ENCODE results near the gene RNASE13. TPM values are rescaled to one million over a fixed set of nuclear protein-coding genes. Genes with fewer than 3 reads are reported as not detected.

RNASE13 gene
- total and polyA plus RNA-seq, 2 experiments from 2014 or later = not detected

DNA sequence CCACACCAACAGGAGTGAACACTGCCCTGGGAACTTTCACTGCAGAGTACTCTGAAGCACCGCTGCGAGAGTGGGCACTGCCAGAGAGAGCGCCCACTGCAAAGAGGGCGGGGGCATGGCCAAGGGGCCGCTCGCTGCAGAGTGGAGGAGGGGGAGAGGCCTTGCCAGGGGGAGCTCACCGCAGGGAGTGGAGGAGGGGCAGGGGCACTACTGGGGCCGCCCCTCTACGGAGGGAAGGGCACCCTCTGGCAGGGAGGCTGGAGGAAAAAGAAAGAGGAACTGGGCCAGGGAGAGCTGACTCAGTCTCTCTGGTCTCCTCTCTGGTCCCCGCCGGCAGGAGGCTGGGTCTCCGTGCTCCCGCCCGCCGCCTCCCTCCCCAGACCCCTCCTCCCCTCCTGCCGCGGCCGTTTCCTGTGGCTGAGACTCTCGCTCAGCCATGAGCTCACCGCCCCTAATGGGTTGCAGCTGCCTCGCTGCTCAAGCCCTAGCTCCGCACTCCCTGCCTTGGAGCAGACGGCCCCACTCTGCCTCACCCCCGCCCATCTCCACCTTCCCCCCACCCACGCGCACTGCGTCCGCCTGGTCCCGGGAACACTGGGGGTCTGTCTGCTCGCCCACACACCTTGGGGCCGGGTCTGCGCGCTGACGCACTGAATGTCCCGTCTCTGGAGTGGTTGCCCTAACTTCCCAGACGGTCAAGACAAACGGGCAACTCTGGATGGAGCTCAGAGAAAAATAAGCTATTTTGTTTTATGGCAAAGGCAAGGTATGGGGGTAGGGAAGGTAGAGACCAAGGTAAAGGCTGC is 36.8 kb upstream of the RNASE13 start:
- Histone ChIP-seq H3K9ac (peak overlapping the region; percentile 96), H4K20me1 (ENCODE audit: insufficient read depth) (no peaks in the 10 kb centered on the region), H3K27ac (peak overlapping the region; percentile 100), H3K9me3 (ENCODE audit: low read depth) (no peaks in the 10 kb centered on the region), H3K27me3 (replicated peaks; ENCODE audit: insufficient read depth) (no peaks in the 10 kb centered on the region), H3K4me1 (ENCODE audit: insufficient read depth) (peaks cover 26% of the 10 kb centered on the region), H3K4me3 (peak overlapping the region; percentile 87), H3K79me2 (ENCODE audit: insufficient read depth) (peaks cover 39% of the 10 kb centered on the region), H3K36me3 (ENCODE audit: low read depth) (peaks cover 8% of the 10 kb centered on the region; the same call in 1 of the 2 replicates), H2AFZ (peak overlapping the region; percentile 76), H3K9me2 (ENCODE audit: insufficient read depth) (no peaks in the 10 kb centered on the region), H3F3A (ENCODE audit: insufficient read depth) (peaks cover 28% of the 10 kb centered on the region), H3K4me2 (ENCODE audit: unreplicated experiment) (peak overlapping the region; percentile 99)
- in situ Hi-C loops (cut with MboI) = no loop called here
- no peak for TF ChIP-seq EZH2 (IDR thresholded peaks at IDR 0.05; ENCODE audit: insufficient read depth, poor library complexity, severe bottlenecking)
- no peak for TF ChIP-seq EZH2phosphoT487 (IDR thresholded peaks at IDR 0.05; ENCODE audit: insufficient read depth, low read depth)
- WGBS, 2 experiments (ENCODE audit: low coverage in 1 of 2, low lambda C conversion rate in 2 of 2, missing lambda C conversion rate in 2 of 2) = 0 to 3% methylated on average over 19 to 37 of the region's 37 CpGs
- DNase-seq = peak; percentile 97

DNA sequence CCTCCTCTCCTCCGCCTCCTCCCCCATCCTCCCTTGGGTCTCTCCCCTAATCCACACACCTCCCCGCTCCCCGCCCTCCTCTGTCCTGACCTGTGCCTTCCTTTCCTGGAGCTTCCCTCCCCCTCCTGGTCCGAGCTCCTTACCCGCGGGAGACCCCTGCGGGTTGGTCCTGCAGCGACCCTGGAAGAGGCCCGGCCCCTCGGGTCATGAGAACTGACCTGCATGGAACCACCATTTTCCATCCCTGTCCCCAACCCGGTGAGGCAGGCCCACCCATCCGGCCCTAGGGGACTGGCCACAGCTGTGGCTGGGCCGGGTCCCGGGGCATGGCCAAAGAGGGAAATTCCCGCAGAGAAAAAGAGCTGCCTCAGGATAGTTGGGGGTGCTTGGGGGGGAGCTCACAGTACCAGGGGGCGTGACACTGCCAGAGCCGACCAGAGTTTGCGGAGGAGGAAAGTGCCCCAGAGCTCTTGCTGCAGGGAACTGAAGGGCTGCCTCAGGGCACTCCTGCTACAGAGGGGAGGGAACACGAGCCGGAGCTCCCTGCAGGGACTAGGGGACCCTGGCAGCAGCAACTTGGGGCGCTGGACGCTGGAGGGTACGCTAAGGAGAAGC is 36.1 kb upstream of the RNASE13 start:
- H3K9me2 ChIP-seq (ENCODE audit: insufficient read depth) = no peaks in the 10 kb centered on the region
- peak overlapping the region; percentile 96 for H3K9ac ChIP-seq
- peak overlapping the region; percentile 99 for H3K4me2 ChIP-seq (ENCODE audit: unreplicated experiment)
- peak; percentile 77 for DNase-seq
- TF ChIP-seq EZH2phosphoT487 (IDR thresholded peaks at IDR 0.05; ENCODE audit: insufficient read depth, low read depth) = no peak
- TF ChIP-seq EZH2 (IDR thresholded peaks at IDR 0.05; ENCODE audit: insufficient read depth, poor library complexity, severe bottlenecking) = no peak
- 0 to 1% methylated on average over 20 to 23 of the region's 23 CpGs for WGBS, 2 experiments (ENCODE audit: low coverage in 1 of 2, low lambda C conversion rate in 2 of 2, missing lambda C conversion rate in 2 of 2)
- H3K27me3 ChIP-seq (replicated peaks; ENCODE audit: insufficient read depth) = no peaks in the 10 kb centered on the region
- H3K27ac ChIP-seq = peak overlapping the region; percentile 100
- no peaks in the 10 kb centered on the region for H4K20me1 ChIP-seq (ENCODE audit: insufficient read depth)
- H3K9me3 ChIP-seq (ENCODE audit: low read depth) = no peaks in the 10 kb centered on the region
- peaks cover 1% of the 10 kb centered on the region; the same call in 1 of the 2 replicates for H3K36me3 ChIP-seq (ENCODE audit: low read depth)
- peaks cover 26% of the 10 kb centered on the region for H3K4me1 ChIP-seq (ENCODE audit: insufficient read depth)
- peak overlapping the region; percentile 87 for H3K4me3 ChIP-seq
- in situ Hi-C loops (cut with MboI) = no loop called here
- H2AFZ ChIP-seq = peak overlapping the region; percentile 76
- H3K79me2 ChIP-seq (ENCODE audit: insufficient read depth) = peaks cover 32% of the 10 kb centered on the region
- peaks cover 28% of the 10 kb centered on the region for H3F3A ChIP-seq (ENCODE audit: insufficient read depth)

DNA sequence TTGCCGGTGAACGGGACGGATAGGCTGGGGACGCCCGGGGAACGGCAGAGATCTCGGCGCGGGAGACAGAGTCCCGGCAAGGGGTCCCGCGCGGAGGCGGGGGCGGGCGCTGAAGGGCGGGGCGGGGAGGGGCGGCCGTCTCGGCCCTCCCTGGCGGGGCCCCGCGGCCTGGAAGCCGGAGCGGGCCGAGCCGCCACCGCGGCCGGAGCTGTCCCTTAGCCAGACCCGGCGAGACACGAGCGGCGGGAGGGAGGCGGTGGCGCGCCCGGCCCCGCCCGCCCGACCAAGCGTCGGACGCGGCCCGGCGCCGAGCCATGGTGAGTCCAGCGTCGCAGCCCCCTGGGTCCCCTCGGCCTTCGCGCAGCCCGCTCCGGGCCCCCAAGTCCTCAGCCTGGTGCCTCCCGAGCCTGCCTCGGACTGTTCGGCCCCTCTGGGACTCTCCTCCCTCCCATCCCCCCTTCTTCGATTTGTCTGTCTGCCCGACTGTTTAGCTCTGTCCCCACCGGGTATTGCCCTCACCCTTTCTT is 35.5 kb upstream of the RNASE13 start, which contains the start of gene ARHGEF40:
Gene ARHGEF40 (plus strand): TSS at position 222 of the 527 bp plus-strand sequence. CDS start 93 bp downstream, at position 315.
- 1% methylated on average over 11 to 52 of the region's 63 CpGs for WGBS, 2 experiments (ENCODE audit: low coverage in 1 of 2, low lambda C conversion rate in 2 of 2, missing lambda C conversion rate in 2 of 2)

DNA sequence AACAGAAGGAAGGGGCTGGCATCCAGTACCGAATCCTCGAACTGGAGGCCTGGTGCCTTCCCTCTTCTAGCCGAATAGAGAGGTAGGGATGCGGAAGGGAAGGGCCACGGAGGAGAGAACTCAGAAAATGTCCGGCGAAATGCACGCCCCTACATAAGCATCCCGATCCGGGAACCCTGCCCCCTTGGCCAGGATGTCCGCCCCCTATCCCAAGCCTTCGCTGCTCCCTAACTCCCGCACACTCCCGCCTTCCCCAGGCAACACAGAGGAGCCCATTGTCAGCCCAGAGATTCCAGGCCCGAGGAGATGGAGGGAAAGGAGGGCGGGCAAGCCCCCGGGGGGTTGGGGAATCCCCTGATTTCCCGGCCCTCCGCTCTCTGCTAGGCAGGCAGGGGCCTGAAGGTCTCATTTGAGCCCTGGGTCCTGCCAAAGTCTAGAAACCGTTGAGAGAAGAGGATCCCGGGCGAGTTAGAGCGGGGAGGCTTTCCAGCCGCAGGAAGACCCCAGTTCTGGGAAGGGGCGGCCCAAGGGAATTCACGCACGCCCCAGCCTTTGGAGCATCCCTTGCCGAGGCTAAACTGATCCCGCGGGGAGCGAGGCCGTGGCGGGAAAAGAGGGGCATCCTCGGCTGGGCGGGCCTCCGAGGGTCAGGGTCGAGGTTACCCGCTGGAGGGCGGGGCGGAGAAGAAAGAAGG is 34.9 kb upstream of the RNASE13 start:
- TF ChIP-seq EZH2phosphoT487 (IDR thresholded peaks at IDR 0.05; ENCODE audit: insufficient read depth, low read depth) = no peak
- no peak for TF ChIP-seq EZH2 (IDR thresholded peaks at IDR 0.05; ENCODE audit: insufficient read depth, poor library complexity, severe bottlenecking)
- Histone ChIP-seq H3K79me2 (ENCODE audit: insufficient read depth) (peaks cover 20% of the 10 kb centered on the region), H3K4me1 (ENCODE audit: insufficient read depth) (peaks cover 26% of the 10 kb centered on the region), H3K9me3 (ENCODE audit: low read depth) (no peaks in the 10 kb centered on the region), H3K9ac (peak overlapping the region; percentile 96), H3K9me2 (ENCODE audit: insufficient read depth) (no peaks in the 10 kb centered on the region), H2AFZ (peak overlapping the region; percentile 81), H3F3A (ENCODE audit: insufficient read depth) (peaks cover 28% of the 10 kb centered on the region), H3K36me3 (ENCODE audit: low read depth) (no peaks in the 10 kb centered on the region), H3K4me2 (ENCODE audit: unreplicated experiment) (peak overlapping the region; percentile 99), H3K27me3 (replicated peaks; ENCODE audit: insufficient read depth) (no peaks in the 10 kb centered on the region), H3K27ac (peak overlapping the region; percentile 100), H3K4me3 (peak overlapping the region; percentile 87), H4K20me1 (ENCODE audit: insufficient read depth) (no peaks in the 10 kb centered on the region)
- WGBS, 2 experiments (ENCODE audit: low coverage in 1 of 2, low lambda C conversion rate in 2 of 2, missing lambda C conversion rate in 2 of 2) = 1 to 4% methylated on average over 33 to 40 of the region's 40 CpGs
- DNase-seq = peak; percentile 64
- in situ Hi-C loops (cut with MboI) = no loop called here

More for the DNA sequence above, 35.5 kb upstream of the RNASE13 start, which contains the start of gene ARHGEF40:
- Histone ChIP-seq H3K4me1 (ENCODE audit: insufficient read depth) (peaks cover 26% of the 10 kb centered on the region), H3K9me3 (ENCODE audit: low read depth) (no peaks in the 10 kb centered on the region), H3F3A (ENCODE audit: insufficient read depth) (peaks cover 28% of the 10 kb centered on the region), H3K9ac (peak within 1 kb of the TSS; percentile 96), H3K9me2 (ENCODE audit: insufficient read depth) (no peaks in the 10 kb centered on the region), H3K4me3 (peak within 1 kb of the TSS; percentile 87), H2AFZ (peak within 1 kb of the TSS; percentile 81), H3K27me3 (replicated peaks; ENCODE audit: insufficient read depth) (no peaks in the 10 kb centered on the region), H3K79me2 (ENCODE audit: insufficient read depth) (peaks cover 26% of the 10 kb centered on the region), H4K20me1 (ENCODE audit: insufficient read depth) (no peaks in the 10 kb centered on the region), H3K36me3 (ENCODE audit: low read depth) (no peaks in the 10 kb centered on the region), H3K4me2 (ENCODE audit: unreplicated experiment) (peak within 1 kb of the TSS; percentile 99), H3K27ac (peak within 1 kb of the TSS; percentile 100)
- in situ Hi-C loops (cut with MboI) = no loop called here
- TF ChIP-seq EZH2 (IDR thresholded peaks at IDR 0.05; ENCODE audit: insufficient read depth, poor library complexity, severe bottlenecking) = no peak
- TF ChIP-seq EZH2phosphoT487 (IDR thresholded peaks at IDR 0.05; ENCODE audit: insufficient read depth, low read depth) = no peak
- peak; percentile 79 for DNase-seq

Measured in GM23248 (cell line).